ENCODE results near the gene COPS3.

The COPS3 gene

GRCh38 chr17:17280613-17281549, at the start of gene COPS3:
TSS of gene COPS3 (minus strand) at chr17:17281246. CDS start at chr17:17281186, 60 bp downstream.
- DNase-seq (ENCODE audit: low read depth) = peak; percentile 96

GRCh38 chr17:17328251-17328650, 47.2 kb upstream of the COPS3 start:
- no peak for DNase-seq (ENCODE audit: low read depth)

- no peak for DNase-seq (ENCODE audit: low read depth)
Measured at GRCh38 chr17:17326275-17326875, 45.3 kb upstream of the COPS3 start.

- DNase-seq (ENCODE audit: low read depth) = no peak
Measured at GRCh38 chr17:17325816-17326215, 44.8 kb upstream of the COPS3 start.

- no peak for DNase-seq (ENCODE audit: low read depth)
Measured at GRCh38 chr17:17325228-17325627, 44.2 kb upstream of the COPS3 start.

- no peak for DNase-seq (ENCODE audit: low read depth)
Measured at GRCh38 chr17:17324616-17325015, 43.6 kb upstream of the COPS3 start.

GRCh38 chr17:17322516-17323510, 41.8 kb upstream of the COPS3 start:
- no peak for DNase-seq (ENCODE audit: low read depth)

- DNase-seq (ENCODE audit: low read depth) = no peak
Measured at GRCh38 chr17:17321356-17322025, 40.4 kb upstream of the COPS3 start.

GRCh38 chr17:17320911-17321220, 39.8 kb upstream of the COPS3 start:
- no peak for DNase-seq (ENCODE audit: low read depth)

GRCh38 chr17:17320188-17320910, 39.3 kb upstream of the COPS3 start:
- no peak for DNase-seq (ENCODE audit: low read depth)

GRCh38 chr17:17315142-17315821, 34.2 kb upstream of the COPS3 start:
- DNase-seq (ENCODE audit: low read depth) = no peak

- DNase-seq (ENCODE audit: low read depth) = no peak
Measured at GRCh38 chr17:17314501-17315071, 33.5 kb upstream of the COPS3 start.

GRCh38 chr17:17313350-17313991, 32.4 kb upstream of the COPS3 start:
- DNase-seq (ENCODE audit: low read depth) = peak; percentile 57

- no peak for DNase-seq (ENCODE audit: low read depth)
Measured at GRCh38 chr17:17309356-17309755, 28.3 kb upstream of the COPS3 start.

- peak; percentile 12 for DNase-seq (ENCODE audit: low read depth)
Measured at GRCh38 chr17:17305281-17305801, 24.3 kb upstream of the COPS3 start.

- no peak for DNase-seq (ENCODE audit: low read depth)
Measured at GRCh38 chr17:17304521-17304985, 23.5 kb upstream of the COPS3 start.

GRCh38 chr17:17303847-17304490, 22.9 kb upstream of the COPS3 start:
- DNase-seq (ENCODE audit: low read depth) = no peak

GRCh38 chr17:17303010-17303846, 22.2 kb upstream of the COPS3 start, which contains the start of gene NT5M:
TSS of gene NT5M (plus strand) at chr17:17303373. CDS start at chr17:17303551, 178 bp downstream.
- DNase-seq (ENCODE audit: low read depth) = peak; percentile 50
